Activated CD4-positive, alpha-beta T cell treated with anti-CD3 and anti-CD28 coated beads for 1 hour (primary cell): Measurements from ENCODE around the gene SRL.
"Not testable (repeated sequence)": the region's sequence is repeated elsewhere in the genome, so short reads cannot be mapped to it uniquely, and the experiment has no call there.

Experiments
- DNase-seq: peaks from one replicate; pipeline ENCODE4 v3.0.0-alpha.2; 2020

SRL gene

GRCh38 chr16:4260360-4260759, 18.5 kb upstream of the SRL start:
- no peak for DNase-seq

- no peak for DNase-seq
These were observed 16.0 kb upstream of the SRL start for GRCh38 chr16:4257646-4258556.

GRCh38 chr16:4253394-4254150, 11.7 kb upstream of the SRL start:
- DNase-seq: peak; percentile 99

- not testable (repeated sequence) for DNase-seq
These were observed 11.1 kb upstream of the SRL start for GRCh38 chr16:4253012-4253393.

GRCh38 chr16:4249530-4250308, 7.8 kb upstream of the SRL start:
- DNase-seq: no peak

- DNase-seq: no peak
These were observed 5.5 kb upstream of the SRL start for GRCh38 chr16:4247460-4247784.

- no peak for DNase-seq
These were observed 5.0 kb upstream of the SRL start for GRCh38 chr16:4246777-4247459.

- DNase-seq: no peak
These were observed 3.4 kb upstream of the SRL start for GRCh38 chr16:4245077-4245791.

GRCh38 chr16:4244254-4245076, 2.6 kb upstream of the SRL start:
- no peak for DNase-seq

GRCh38 chr16:4241258-4241927, 487 bp downstream of the SRL start:
- no peak for DNase-seq

- no peak for DNase-seq
These were observed 1.3 kb downstream of the SRL start for GRCh38 chr16:4240624-4241023.

- DNase-seq: no peak
These were observed 2.2 kb downstream of the SRL start for GRCh38 chr16:4239682-4240175.

GRCh38 chr16:4239020-4239419, 2.9 kb downstream of the SRL start:
- DNase-seq: no peak

- DNase-seq: no peak
These were observed 8.4 kb downstream of the SRL start for GRCh38 chr16:4233431-4233830.

GRCh38 chr16:4232541-4233386, 9.1 kb downstream of the SRL start:
- DNase-seq: no peak

- no peak for DNase-seq
These were observed 10.0 kb downstream of the SRL start for GRCh38 chr16:4231886-4232285.

GRCh38 chr16:4231367-4231766, 10.5 kb downstream of the SRL start:
- no peak for DNase-seq

GRCh38 chr16:4227040-4227332, 14.9 kb downstream of the SRL start:
- no peak for DNase-seq

GRCh38 chr16:4226251-4227039, 15.4 kb downstream of the SRL start:
- no peak for DNase-seq
